SU-DHL-6 (cell line): ENCODE measurements around the gene MYLK.

Experiments
- EZH2phosphoT487 ChIP-seq: fragments of 200-600 bp; sonication (generic), shearing (Covaris generic); conservative IDR thresholded peaks from 2 replicates; pipeline ENCODE4 v1.6.1; 2018; ENCODE audit warnings: mild to moderate bottlenecking, antibody characterized with exemption, low read length, moderate library complexity, mixed read lengths
- TF ChIP-seq, protein P1 (sequence below): fragments of 200-600 bp; sonication (generic); IDR thresholded peaks from one replicate; pipeline ENCODE4 v1.5.1; 2017; ENCODE audit warnings: antibody characterized with exemption, mild to moderate bottlenecking, low read length, moderate library complexity; ENCODE audit not compliant: insufficient read depth, poor library complexity, severe bottlenecking

DNA sequence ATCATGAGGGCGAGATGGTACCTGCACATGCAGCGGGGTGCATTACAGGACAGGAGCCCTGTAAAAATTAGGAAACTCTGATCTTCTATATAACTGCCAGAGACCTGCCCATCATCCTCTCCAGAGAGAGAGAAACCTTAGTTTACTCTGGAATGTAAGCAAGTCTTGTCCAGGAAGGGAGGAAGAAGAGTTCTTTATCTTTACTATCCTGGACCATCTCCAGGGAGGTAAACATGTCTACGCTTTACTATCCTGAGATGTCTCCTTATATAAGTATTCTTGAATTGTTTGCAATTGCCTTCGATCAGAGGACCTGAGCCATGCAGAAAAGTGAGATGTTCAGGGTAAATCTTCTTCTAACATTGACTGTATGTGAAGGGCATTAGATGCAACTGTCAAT is 286.6 kb downstream of the MYLK start:
- TF ChIP-seq, protein P1, sequence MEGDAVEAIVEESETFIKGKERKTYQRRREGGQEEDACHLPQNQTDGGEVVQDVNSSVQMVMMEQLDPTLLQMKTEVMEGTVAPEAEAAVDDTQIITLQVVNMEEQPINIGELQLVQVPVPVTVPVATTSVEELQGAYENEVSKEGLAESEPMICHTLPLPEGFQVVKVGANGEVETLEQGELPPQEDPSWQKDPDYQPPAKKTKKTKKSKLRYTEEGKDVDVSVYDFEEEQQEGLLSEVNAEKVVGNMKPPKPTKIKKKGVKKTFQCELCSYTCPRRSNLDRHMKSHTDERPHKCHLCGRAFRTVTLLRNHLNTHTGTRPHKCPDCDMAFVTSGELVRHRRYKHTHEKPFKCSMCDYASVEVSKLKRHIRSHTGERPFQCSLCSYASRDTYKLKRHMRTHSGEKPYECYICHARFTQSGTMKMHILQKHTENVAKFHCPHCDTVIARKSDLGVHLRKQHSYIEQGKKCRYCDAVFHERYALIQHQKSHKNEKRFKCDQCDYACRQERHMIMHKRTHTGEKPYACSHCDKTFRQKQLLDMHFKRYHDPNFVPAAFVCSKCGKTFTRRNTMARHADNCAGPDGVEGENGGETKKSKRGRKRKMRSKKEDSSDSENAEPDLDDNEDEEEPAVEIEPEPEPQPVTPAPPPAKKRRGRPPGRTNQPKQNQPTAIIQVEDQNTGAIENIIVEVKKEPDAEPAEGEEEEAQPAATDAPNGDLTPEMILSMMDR: no peak
- TF ChIP-seq EZH2phosphoT487: no peak
